ENCODE results near the gene ASPHD1.

ASPHD1 gene

GRCh38 chr16:29950806-29951461 is 50.6 kb downstream of the ASPHD1 start:
- DNase-seq = no peak

DNA sequence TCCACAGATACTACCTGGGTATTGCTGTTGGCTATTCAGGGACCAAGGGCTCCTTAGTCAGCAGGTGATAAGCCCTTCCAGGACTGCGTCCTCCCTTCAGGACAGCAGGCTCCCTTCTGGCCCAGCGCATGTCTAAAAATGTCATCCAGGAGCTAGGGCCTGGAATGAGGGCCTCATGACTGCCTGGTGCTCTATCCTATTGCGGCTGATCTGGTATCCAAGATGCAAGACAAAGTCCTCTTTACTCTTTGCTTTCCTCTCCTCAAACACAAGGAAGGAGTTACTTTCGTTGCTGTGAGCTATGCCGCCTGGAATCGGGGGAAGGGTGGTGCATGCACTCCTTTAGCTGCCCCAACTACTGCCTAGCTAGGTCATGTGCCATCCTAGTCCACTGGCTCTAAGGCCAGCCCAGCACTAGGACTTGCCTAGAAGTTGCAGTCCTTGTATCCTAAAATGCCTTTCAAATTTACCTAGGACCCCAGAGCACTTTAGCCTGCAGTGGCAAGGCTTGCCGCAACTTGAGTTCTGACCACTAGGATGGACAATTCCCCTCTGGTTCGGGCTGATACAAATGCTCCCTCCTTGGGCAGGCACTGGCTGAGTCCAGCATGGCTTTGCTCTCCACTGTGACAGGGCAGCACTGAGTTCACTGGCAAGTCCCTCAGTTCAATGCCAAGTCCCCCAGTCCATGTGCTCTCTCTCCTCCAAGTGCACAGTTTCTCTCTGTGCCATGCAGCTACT is 51.5 kb downstream of the ASPHD1 start:
- no peak for DNase-seq

Measured in MV-4-11 (cell line).